HS-27A (cell line): ENCODE measurements around the gene CMIP.

ENCODE experiments used
- DNase-seq: peaks from one replicate; pipeline ENCODE4 v3.0.0-alpha.2; 2012; ENCODE audit warnings: low read depth, missing footprints

The CMIP gene

GRCh38 chr16:81639348-81639747 is 194.7 kb downstream of the CMIP start:
- DNase-seq = no peak

- no peak for DNase-seq
These were observed 195.5 kb downstream of the CMIP start for GRCh38 chr16:81639931-81640680.

DNA sequence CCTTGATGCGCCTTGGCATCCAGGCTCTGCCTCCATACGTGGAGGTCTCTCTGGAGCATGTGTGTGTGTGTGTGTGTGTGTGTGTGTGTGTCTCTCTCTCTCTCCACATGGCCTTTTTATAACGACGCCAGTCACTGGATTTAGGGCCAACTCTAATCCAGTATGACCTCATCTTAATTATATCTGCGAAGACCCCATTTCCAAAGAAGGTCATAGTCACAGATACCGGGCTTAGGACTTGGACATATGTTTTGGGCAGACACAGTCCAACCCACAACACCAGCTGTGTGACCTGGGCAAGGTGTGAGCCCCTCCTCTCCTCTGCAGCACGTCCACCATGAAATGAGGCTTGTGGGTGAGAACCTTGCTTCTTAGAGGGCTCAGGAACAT is 196.1 kb downstream of the CMIP start:
- no peak for DNase-seq

- DNase-seq = no peak
These were observed 196.9 kb downstream of the CMIP start for GRCh38 chr16:81641395-81642106.

GRCh38 chr16:81642107-81642436 is 197.5 kb downstream of the CMIP start:
- DNase-seq = no peak

GRCh38 chr16:81642943-81643342 is 198.3 kb downstream of the CMIP start:
- no peak for DNase-seq

- no peak for DNase-seq
These were observed 200.7 kb downstream of the CMIP start for GRCh38 chr16:81645266-81645694.

DNA sequence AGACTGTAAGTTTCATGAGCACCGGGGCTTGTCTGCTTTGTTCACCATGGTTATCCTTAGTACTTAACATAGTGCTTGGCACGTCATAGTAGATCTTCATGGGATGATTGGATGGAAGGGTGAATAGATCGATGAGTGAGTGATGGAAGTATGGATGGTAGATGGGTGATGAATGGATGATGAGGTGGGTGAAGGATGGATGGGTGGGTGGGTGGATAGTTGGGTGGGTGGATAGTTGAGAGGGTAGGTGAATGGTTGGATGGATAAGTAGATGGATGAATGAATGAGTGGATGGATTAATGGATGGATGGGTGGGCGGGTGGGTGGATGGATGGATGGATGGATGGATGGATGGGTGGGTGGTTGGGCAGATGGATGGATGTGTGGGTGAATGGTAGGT is 201.3 kb downstream of the CMIP start:
- DNase-seq = no peak

DNA sequence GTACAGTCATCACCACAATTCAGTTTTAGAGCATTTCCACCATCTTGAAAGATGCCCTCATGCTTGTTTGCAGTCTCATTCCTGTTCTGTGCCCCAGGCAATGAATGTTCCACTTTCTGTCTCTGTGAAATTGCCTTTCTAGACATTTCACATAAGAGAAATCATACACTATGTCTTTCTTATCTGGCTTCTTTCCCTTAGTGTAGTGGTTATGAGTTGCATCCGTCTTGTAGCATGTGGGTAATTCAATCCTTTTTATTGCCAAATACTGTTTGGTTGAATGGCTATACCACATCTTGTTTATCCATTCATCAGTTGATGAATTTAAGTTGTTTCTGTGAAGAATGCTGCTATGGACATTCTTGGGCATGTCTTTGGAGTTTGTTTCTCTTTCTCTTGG is 202.0 kb downstream of the CMIP start:
- no peak for DNase-seq

GRCh38 chr16:81647527-81647926 is 202.9 kb downstream of the CMIP start:
- peak; percentile 12 for DNase-seq

GRCh38 chr16:81649561-81650184 is 205.1 kb downstream of the CMIP start:
- DNase-seq = no peak

GRCh38 chr16:81650281-81650680 is 205.7 kb downstream of the CMIP start:
- DNase-seq = no peak

DNA sequence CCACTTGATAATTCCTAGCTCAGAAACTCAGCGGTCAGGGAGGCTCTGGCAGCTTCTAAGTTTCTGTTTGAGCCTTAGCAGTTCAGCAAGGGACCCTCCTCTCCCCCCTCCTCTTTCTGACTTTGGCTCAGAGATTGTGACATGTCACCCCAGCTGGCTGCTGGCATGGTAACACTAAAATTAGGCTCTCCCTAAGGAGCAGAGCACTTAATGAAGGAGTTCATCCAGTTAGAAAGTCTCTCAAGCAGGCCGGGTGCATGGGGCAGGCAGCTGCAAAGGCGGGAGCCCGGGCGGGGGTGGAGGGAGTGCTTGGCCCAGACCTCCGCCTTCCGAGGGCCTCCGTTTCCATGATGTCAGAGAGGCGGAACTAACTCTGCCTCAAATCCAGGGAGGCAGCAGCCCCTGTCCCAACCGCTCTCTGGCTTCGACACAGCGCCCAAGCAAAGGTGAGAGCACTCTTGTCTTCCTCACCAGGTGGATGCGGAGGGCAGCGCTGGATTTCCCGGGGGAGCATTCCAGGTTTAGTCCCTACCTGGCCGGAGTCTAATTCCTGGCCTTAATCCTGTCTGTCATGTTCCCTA is 206.5 kb downstream of the CMIP start:
- DNase-seq = no peak

GRCh38 chr16:81651758-81652718 is 207.4 kb downstream of the CMIP start:
- DNase-seq = no peak

GRCh38 chr16:81652798-81653505 is 208.3 kb downstream of the CMIP start:
- DNase-seq = no peak

DNA sequence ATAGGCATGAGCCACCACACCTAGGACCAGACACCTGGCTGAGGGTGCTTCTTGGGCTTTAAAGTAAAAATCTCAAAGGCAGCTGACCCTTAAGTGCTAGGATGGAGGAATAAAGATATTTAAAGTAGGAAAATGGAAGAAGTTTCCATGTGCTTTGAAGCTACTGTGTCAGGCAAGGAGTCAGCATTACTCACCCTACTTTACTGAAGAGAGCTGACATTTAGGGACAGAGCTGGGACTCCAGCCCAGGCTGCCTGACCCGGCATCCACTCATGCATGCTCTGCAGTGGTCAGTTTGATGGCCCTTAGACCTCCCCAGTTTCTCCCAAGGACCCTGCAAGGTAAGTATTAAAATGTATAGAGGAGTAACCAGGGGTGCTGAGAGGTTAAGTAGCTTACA is 209.7 kb downstream of the CMIP start:
- no peak for DNase-seq

DNA sequence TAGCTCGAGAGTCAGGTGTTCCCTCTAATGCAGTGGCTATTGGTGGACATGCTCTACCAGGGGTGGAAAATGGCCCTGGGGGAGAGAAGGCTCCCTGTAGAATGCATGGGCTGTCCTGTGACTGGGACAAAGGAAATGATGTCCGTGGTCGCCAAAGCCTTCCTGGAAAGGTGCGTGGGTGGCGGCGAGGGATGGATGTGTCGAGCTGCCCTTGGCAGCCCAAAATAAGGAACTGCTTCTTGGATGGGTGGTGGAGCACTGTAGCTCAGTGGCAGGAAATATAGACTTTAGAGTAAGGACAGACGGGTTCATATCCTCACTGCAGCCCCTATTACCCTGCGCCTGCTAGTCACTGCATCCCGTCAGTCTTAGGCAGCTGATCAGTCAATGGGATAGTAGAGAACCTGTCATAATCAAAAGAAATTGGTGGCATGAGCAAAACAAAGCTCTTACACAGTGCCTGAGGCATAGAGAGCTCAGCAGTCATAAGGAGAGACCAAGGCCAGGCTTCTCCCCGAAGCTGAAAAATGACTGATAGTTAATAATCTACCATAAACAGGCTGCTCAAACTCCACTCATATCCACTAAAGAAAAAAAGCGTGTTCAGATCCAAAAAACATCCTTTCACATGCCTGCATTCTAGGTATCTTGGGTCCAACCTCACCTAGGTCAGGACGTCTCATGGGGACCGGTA is 211.0 kb downstream of the CMIP start:
- no peak for DNase-seq

DNA sequence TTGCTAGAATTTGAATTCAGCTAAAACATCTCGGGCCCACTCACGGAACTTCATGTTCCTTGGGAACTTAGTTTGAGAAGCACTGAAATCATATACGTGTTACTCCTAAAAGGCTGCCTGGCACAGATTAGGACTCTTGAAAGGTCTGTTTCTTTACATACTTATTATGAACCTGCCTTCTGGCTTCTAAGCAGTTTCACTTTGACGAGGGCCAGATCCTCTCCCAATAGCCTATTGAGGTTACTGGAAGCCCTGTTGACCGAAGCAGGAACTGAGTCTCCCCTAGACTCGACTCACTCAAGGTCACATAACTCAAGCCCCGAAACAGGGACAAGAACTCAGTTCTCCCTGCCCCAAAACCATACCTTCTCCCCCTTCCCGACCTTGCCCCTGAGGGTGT is 212.6 kb downstream of the CMIP start:
- no peak for DNase-seq

DNA sequence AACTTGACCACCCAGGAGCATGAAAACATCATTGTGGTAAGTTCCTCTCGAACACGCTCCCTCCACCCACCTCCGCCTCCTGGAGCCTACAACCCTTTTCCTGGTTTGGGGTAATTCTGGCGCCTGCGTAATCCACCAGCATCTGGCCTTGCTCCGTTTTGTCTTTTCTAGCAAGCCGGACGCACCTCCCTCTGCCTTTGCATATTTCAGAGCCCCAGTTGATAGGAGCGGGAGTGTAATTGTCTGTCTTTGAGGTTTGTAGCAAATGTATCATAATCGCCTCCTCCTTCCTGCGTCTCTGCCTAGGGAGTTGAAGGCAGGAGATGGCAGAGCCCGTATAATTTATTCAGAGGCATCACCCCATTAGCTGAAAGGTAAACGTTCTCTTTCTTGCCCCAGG is 213.2 kb downstream of the CMIP start:
- DNase-seq = no peak

GRCh38 chr16:81658373-81658772 is 213.8 kb downstream of the CMIP start:
- DNase-seq = no peak

- no peak for DNase-seq
These were observed 214.6 kb downstream of the CMIP start for GRCh38 chr16:81659249-81659648.
